Mesothelial cell of epicardium (in vitro differentiated cells): Measurements from ENCODE around the gene MAPKBP1. TPM values are rescaled to one million over a fixed set of nuclear protein-coding genes. Genes with fewer than 3 reads are reported as not detected.

Source experiments
- DNase-seq, 2 experiments: peaks; one replicate each; pipeline ENCODE4 v3.0.0; 2021; ENCODE audit warnings: low spot score in 2 of 2; ENCODE audit not compliant: unreplicated experiment in 2 of 2
- H3K27ac Mint-ChIP-seq: 2 replicates; pipeline ENCODE4 v1.8.0; 2021; ENCODE audit warnings: mixed read lengths
- H3K27me3 Mint-ChIP-seq: 2 replicates; pipeline ENCODE4 v1.8.0; 2021; ENCODE audit warnings: low read depth, mixed read lengths
- H3K36me3 Mint-ChIP-seq: 2 replicates; pipeline ENCODE4 v1.8.0; 2021; ENCODE audit warnings: mixed read lengths
- H3K4me1 Mint-ChIP-seq: 2 replicates; pipeline ENCODE4 v1.8.0; 2021; ENCODE audit warnings: mixed read lengths
- H3K4me3 Mint-ChIP-seq: 2 replicates; pipeline ENCODE4 v1.8.0; 2021; ENCODE audit warnings: mild to moderate bottlenecking, moderate library complexity, mixed read lengths
- H3K9me3 Mint-ChIP-seq: 2 replicates; pipeline ENCODE4 v1.8.0; 2021; ENCODE audit warnings: mixed read lengths
- CTCF ChIP-seq: fragments of 200-600 bp; sonication (generic); IDR thresholded peaks from one replicate; pipeline ENCODE4 v1.5.0; 2021; ENCODE audit warnings: antibody characterized with exemption; ENCODE audit not compliant: unreplicated experiment
- total RNA-seq: library from RNA; stranded (reverse); gene quantifications from 3 replicates; pipeline ENCODE4 v1.2.1, GENCODE V29; 2021

Gene MAPKBP1
- total RNA-seq, 1 donor from 2014 or later: 40.8 TPM

GRCh38 chr15:41792000-41792637, 17.8 kb downstream of the MAPKBP1 start:
- Mint-ChIP-seq H3K4me1 (peaks cover 59% of the 10 kb centered on the region), H3K27ac (no peak overlapping the region), H3K4me3 (no peak overlapping the region), H3K9me3 (no peaks in the 10 kb centered on the region), H3K27me3 (no peaks in the 10 kb centered on the region), H3K36me3 (no peaks in the 10 kb centered on the region)
- no peak for DNase-seq
- TF ChIP-seq CTCF: no peak

GRCh38 chr15:41794081-41794480, 19.8 kb downstream of the MAPKBP1 start:
- no peak for DNase-seq
- peaks cover 56% of the 10 kb centered on the region for H3K4me1 Mint-ChIP-seq
- H3K4me3 Mint-ChIP-seq: no peak overlapping the region
- no peaks in the 10 kb centered on the region for H3K36me3 Mint-ChIP-seq
- H3K27ac Mint-ChIP-seq: no peak overlapping the region
- TF ChIP-seq CTCF: no peak
- H3K27me3 Mint-ChIP-seq: no peaks in the 10 kb centered on the region
- no peaks in the 10 kb centered on the region for H3K9me3 Mint-ChIP-seq

- peak overlapping the region; percentile 88 for H3K27ac Mint-ChIP-seq
- peaks cover 10% of the 10 kb centered on the region for H3K36me3 Mint-ChIP-seq
- no peak for DNase-seq
- TF ChIP-seq CTCF: no peak
- H3K4me3 Mint-ChIP-seq: no peak overlapping the region
- no peaks in the 10 kb centered on the region for H3K9me3 Mint-ChIP-seq
- H3K4me1 Mint-ChIP-seq: peaks cover 35% of the 10 kb centered on the region
- H3K27me3 Mint-ChIP-seq: no peaks in the 10 kb centered on the region
These were observed 21.9 kb downstream of the MAPKBP1 start for GRCh38 chr15:41795996-41796856.

- Mint-ChIP-seq H3K9me3 (no peaks in the 10 kb centered on the region), H3K4me3 (no peak overlapping the region), H3K4me1 (peaks cover 33% of the 10 kb centered on the region), H3K27ac (peak overlapping the region; percentile 32), H3K36me3 (peaks cover 11% of the 10 kb centered on the region), H3K27me3 (no peaks in the 10 kb centered on the region)
- DNase-seq: no peak
- no peak for TF ChIP-seq CTCF
These were observed 23.1 kb downstream of the MAPKBP1 start for GRCh38 chr15:41797201-41797944.

- no peaks in the 10 kb centered on the region for H3K9me3 Mint-ChIP-seq
- no peak for DNase-seq
- H3K27me3 Mint-ChIP-seq: no peaks in the 10 kb centered on the region
- no peak for TF ChIP-seq CTCF
- H3K4me1 Mint-ChIP-seq: peaks cover 25% of the 10 kb centered on the region
- peaks cover 11% of the 10 kb centered on the region for H3K36me3 Mint-ChIP-seq
- no peak overlapping the region for H3K27ac Mint-ChIP-seq
- no peak overlapping the region for H3K4me3 Mint-ChIP-seq
These were observed 24.6 kb downstream of the MAPKBP1 start for GRCh38 chr15:41798607-41799487.
